Adrenal gland (tissue), 12 donors: ENCODE measurements around the gene ALG12. TPM values are rescaled to one million over a fixed set of nuclear protein-coding genes. Genes with fewer than 3 reads are reported as not detected.
A peak's percentile ranks its signal among the peaks of the same experiment; 100 is the strongest.

Experiments used
- DNase-seq, 7 donors: peaks; one replicate each; pipeline ENCODE4 v3.0.0-alpha.2; 2019 to 2020
- H3K27ac ChIP-seq, 5 donors: fragments of 200-600 bp; sonication (generic) in 4 of 5; 1 replicate in 3 of 5; 2 replicates in 2 of 5; pipeline versions ENCODE4 v1.5.1 to v1.8.0; 2016 to 2020; ENCODE audit warnings: mild to moderate bottlenecking in 1 of 5
- H3K27me3 ChIP-seq: fragments of 200-600 bp; 2 replicates; pipeline ENCODE4 v1.8.0; 2021
- H3K36me3 ChIP-seq, 2 donors: fragments of 200-600 bp; replicated peaks in 1 of 2; 1 replicate in 1 of 2; 2 replicates in 1 of 2; pipeline versions ENCODE4 v1.5.1 to v1.8.0; 2018 to 2022
- H3K4me1 ChIP-seq, 2 donors: fragments of 200-600 bp; replicated peaks in 1 of 2; 1 replicate in 1 of 2; 2 replicates in 1 of 2; pipeline versions ENCODE4 v1.5.1 to v1.8.0; 2018 to 2021
- H3K4me3 ChIP-seq, 4 donors: fragments of 200-600 bp; sonication (generic) in 3 of 4; one replicate each; pipeline ENCODE4 v1.5.1; 2016 to 2018
- H3K9me3 ChIP-seq, 3 donors: fragments of 200-600 bp; sonication (generic) in 1 of 3; replicated peaks in 1 of 3; 1 replicate in 2 of 3; 2 replicates in 1 of 3; pipeline versions ENCODE4 v1.5.1 to v1.8.0; 2016 to 2021
- CTCF ChIP-seq, 6 experiments: fragments of 450-650 bp in 4 of 6; fragments of 200-600 bp in 2 of 6; sonication (generic) in 1 of 6; IDR thresholded peaks; 1 replicate in 5 of 6; 2 replicates in 1 of 6; pipeline versions ENCODE4 v1.5.1 to v1.8.0; 2016 to 2021; ENCODE audit warnings: antibody characterized with exemption in 6 of 6, mild to moderate bottlenecking in 2 of 6, moderate library complexity in 1 of 6
- POLR2A ChIP-seq, 2 donors: fragments of 450-650 bp; IDR thresholded peaks; one replicate each; pipeline ENCODE4 v1.6.1; 2017; ENCODE audit warnings: antibody characterized with exemption in 2 of 2, mild to moderate bottlenecking in 2 of 2, moderate library complexity in 1 of 2
- WGBS, 4 donors: extraction: QIAGEN DNeasy Blood & Tissue Kit in 2 of 4; methylation state at CpG; one replicate each; pipeline versions ENCODE4 v1.1.5 to v1.1.7; 2013 to 2017; 5-methylcytosine and 5-hydroxymethylcytosine counted together
- intact Hi-C, 2 donors: fragments of 100-400 bp; cut with DNase I; formaldehyde crosslinking; loops; one replicate each; pipeline versions ENCODE4 v1.14.1 to v1.15.0; 2022 to 2023
- polyA plus RNA-seq, 3 donors: library from polyadenylated mRNA; stranded (reverse); fragments of 200-250 nt in 2 of 3; fragments of 350-450 nt in 1 of 3; fragmentation: Illumina TruSeq in 1 of 3; extraction: RNeasy Lipid Tissue Mini Kit (QIAGEN cat#74804) in 1 of 3; gene quantifications; one replicate each; pipeline ENCODE4 v1.2.3, GENCODE V29; 2013 to 2014
- total RNA-seq, 9 donors: library from RNA; depleted of rRNA in 4 of 9; stranded (reverse); fragments of >200 nt in 4 of 9; fragments of 120-200 nt in 1 of 9; fragmentation: NEBNext Ultra II Directional in 1 of 9; extraction: Animal tissue kit (Norgen Biotek cat#: 25700) in 1 of 9; gene quantifications; one replicate each; pipeline versions ENCODE4 v1.1.0 to v1.2.4, GENCODE V29; 2013 to 2023
- donor health status: healthy with polysubstance abuse.
- donor health status: Bipolar disorder and iron deficiency.
- donor health status: DM: yes; HTN: yes; CAD: no.
- donor health status: DM: no; HTN: no; CAD: no.
- donor health status: DM: no; HTN: no; CAD: no.
- donor health status: DM: yes; HTN: yes; CAD: no.

ALG12 gene
- total and polyA plus RNA-seq, 12 donors: 6.4 to 33.6 (median 18.9) TPM

- DNase-seq: no peak
- no peak for TF ChIP-seq POLR2A (IDR thresholded peaks at IDR 0.05)
- no peak for TF ChIP-seq CTCF (IDR thresholded peaks at IDR 0.05)
- Histone ChIP-seq H3K36me3 (no peaks in the 10 kb centered on the region), H3K4me1 (peaks cover 14 to 27% of the 10 kb centered on the region in 2 donors), H3K27ac (no peak overlapping the region), H3K4me3 (no peak overlapping the region), H3K9me3 (no peaks in the 10 kb centered on the region), H3K27me3 (no peaks in the 10 kb centered on the region)
- intact Hi-C loops: loop anchor here (10.0 kb wide), 1 partner anchor 58 kb away; the partner anchor contains the start of genes ALG12 (in 2 of the 2) and CRELD2 (in 2 of the 2)
- WGBS, 4 donors: 75 to 91% (median 80%) methylated on average over 12 to 27 of the region's 31 CpGs
These were observed 61.2 kb downstream of the ALG12 start for GRCh38 chr22:49856766-49857618.

- DNase-seq: peak in 4 of 7 donors; percentile 22 to 51 (median 37)
- 41 to 76% (median 55%) methylated on average over 8 to 19 of the region's 23 CpGs for WGBS, 4 donors
These were observed 61.9 kb downstream of the ALG12 start for GRCh38 chr22:49856343-49856742.

GRCh38 chr22:49855251-49855911, 62.9 kb downstream of the ALG12 start:
- Histone ChIP-seq H3K4me3 (peak overlapping the region in 1 of 4 donors; percentile 82), H3K9me3 (no peaks in the 10 kb centered on the region), H3K27ac (no peak overlapping the region), H3K27me3 (no peaks in the 10 kb centered on the region), H3K4me1 (peaks cover 14 to 27% of the 10 kb centered on the region in 2 donors), H3K36me3 (no peaks in the 10 kb centered on the region)
- WGBS, 4 donors: 43 to 55% (median 52%) methylated on average over 9 of the region's 9 CpGs
- no peak for DNase-seq
- intact Hi-C loops: loop anchor here (10.0 kb wide), 1 partner anchor 59 kb away; the partner anchor contains the start of genes ALG12 (in 2 of the 2) and CRELD2 (in 2 of the 2)
- TF ChIP-seq POLR2A (IDR thresholded peaks at IDR 0.05) (no peak), CTCF (IDR thresholded peaks at IDR 0.05) (no peak)

More at GRCh38 chr22:49856343-49856742, 61.9 kb downstream of the ALG12 start:
- peaks cover 14 to 27% of the 10 kb centered on the region in 2 donors for H3K4me1 ChIP-seq
- H3K9me3 ChIP-seq: no peaks in the 10 kb centered on the region
- no peak overlapping the region for H3K4me3 ChIP-seq
- intact Hi-C loops: loop anchor here (10.0 kb wide), 1 partner anchor 58 kb away; the partner anchor contains the start of genes ALG12 (in 2 of the 2) and CRELD2 (in 2 of the 2)
- TF ChIP-seq POLR2A (IDR thresholded peaks at IDR 0.05): no peak
- no peak for TF ChIP-seq CTCF (IDR thresholded peaks at IDR 0.05)
- no peaks in the 10 kb centered on the region for H3K36me3 ChIP-seq
- no peaks in the 10 kb centered on the region for H3K27me3 ChIP-seq
- no peak overlapping the region for H3K27ac ChIP-seq
